Adrenal gland (tissue), 5 donors: ENCODE results near the gene TMEM158.

Source experiments
- CTCF ChIP-seq, 6 experiments: fragments of 450-650 bp in 4 of 6; fragments of 200-600 bp in 2 of 6; sonication (generic) in 1 of 6; IDR thresholded peaks; 1 replicate in 5 of 6; 2 replicates in 1 of 6; pipeline versions ENCODE4 v1.5.1 to v1.8.0; 2016 to 2021; ENCODE audit warnings: antibody characterized with exemption in 6 of 6, mild to moderate bottlenecking in 2 of 6, moderate library complexity in 1 of 6
- POLR2A ChIP-seq, 2 donors: fragments of 450-650 bp; IDR thresholded peaks; one replicate each; pipeline ENCODE4 v1.6.1; 2017; ENCODE audit warnings: antibody characterized with exemption in 2 of 2, mild to moderate bottlenecking in 2 of 2, moderate library complexity in 1 of 2
- donor health status: DM: no; HTN: no; CAD: no.

DNA sequence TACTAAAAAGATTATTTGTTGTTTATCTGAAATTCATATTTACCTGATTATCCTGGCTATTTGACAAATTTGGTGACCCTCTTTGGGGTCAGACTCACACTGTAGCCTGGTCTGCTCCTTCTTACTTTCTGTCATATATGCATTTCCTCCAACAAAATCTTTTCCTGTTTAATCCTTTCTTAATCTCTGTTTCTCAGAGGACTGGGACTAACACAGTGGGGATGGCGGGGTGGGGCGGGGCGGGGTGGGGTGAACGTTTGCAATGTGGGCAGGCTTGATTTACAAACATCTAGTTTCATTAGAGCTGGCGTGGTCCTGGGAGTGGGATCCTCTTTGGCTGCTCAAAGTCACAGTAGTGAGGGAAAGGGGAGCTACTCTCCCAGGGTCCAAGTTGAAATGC, 44.6 kb downstream of the TMEM158 start:
- TF ChIP-seq CTCF (IDR thresholded peaks at IDR 0.05): no peak
- no peak for TF ChIP-seq POLR2A (IDR thresholded peaks at IDR 0.05)
